Measurements from ENCODE around the gene CCDC85A. TPM values are rescaled to one million over a fixed set of nuclear protein-coding genes. Genes with fewer than 3 reads are reported as not detected.
A peak's percentile ranks its signal among the peaks of the same experiment; 100 is the strongest.
"Not testable (repeated sequence)": the region's sequence is repeated elsewhere in the genome, so short reads cannot be mapped to it uniquely, and the experiment has no call there.

CCDC85A gene
- total RNA-seq, result 5.5 TPM
- long read RNA-seq, partial matches to known transcripts, result 5 of 28 reads
- long read RNA-seq, other reads (novel, unspliced or antisense), result 23 of 28 reads

- intact Hi-C loops (cut with micrococcal nuclease), result loop anchor here (5.0 to 10.0 kb wide), 3 partner anchors 291 to 1311 kb away; no protein-coding TSS in a partner anchor
- ATAC-seq (peak; percentile 94), DNase-seq (peak; percentile 92)
Observed at GRCh38 chr2:56183643-56184499, at the start of gene CCDC85A. Gene CCDC85A, plus strand, starts transcription at chr2:56183990. Its CDS starts 635 bp downstream, at chr2:56184625.

DNA sequence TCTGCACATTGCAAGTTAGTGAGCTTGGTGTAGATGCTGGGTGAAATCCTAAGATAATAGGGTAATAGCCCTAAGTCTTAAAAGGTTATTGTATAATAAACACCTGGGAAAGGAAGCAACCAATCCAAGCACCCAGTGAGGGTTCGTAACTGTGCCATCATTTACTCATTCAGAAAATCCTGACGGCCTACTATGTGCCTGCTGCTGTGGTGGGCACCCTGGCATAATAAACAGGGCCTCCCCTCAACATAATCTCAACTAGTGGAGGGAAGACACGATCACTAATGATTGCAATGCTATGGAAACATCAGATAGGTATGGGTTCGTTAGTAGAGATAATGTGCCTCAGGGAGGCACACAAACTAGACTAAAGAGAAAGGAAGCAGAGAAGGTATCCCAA lies 48.9 kb upstream of the CCDC85A start:
- DNase-seq, result no peak
- intact Hi-C loops (cut with micrococcal nuclease), result no loop called here
- no peak for ATAC-seq

DNA sequence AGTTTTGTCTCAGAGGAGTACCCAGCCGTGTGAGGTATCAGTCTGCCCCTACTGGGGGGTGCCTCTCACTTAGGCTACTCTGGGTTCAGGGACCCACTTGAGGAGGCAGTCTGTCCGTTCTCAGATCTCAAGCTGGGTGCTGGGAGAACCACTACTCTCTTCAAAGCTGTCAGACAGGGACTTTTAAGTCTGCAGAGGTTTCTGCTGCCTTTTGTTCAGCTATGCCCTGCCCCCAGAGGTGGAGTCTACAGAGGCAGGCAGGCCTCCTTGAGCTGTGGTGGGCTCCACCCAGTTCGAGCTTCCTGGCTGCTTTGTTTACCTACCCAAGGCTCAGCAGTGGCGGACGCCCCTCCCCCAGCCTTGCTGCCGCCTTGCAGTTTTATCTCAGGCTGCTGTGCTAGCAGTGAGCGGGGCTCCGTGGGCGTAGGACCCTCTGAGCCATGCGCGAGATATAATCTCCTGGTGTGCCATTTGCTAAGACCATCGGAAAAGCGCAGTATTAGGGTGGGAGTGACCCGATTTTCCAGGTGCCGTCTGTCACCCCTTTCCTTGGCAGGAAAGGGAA lies 41.2 kb upstream of the CCDC85A start:
- intact Hi-C loops (cut with micrococcal nuclease); ATAC-seq; DNase-seq: not testable (repeated sequence)

GRCh38 chr2:56147907-56148306 lies 35.9 kb upstream of the CCDC85A start:
- no peak for ATAC-seq
- DNase-seq, result no peak
- intact Hi-C loops (cut with micrococcal nuclease), result no loop called here

DNA sequence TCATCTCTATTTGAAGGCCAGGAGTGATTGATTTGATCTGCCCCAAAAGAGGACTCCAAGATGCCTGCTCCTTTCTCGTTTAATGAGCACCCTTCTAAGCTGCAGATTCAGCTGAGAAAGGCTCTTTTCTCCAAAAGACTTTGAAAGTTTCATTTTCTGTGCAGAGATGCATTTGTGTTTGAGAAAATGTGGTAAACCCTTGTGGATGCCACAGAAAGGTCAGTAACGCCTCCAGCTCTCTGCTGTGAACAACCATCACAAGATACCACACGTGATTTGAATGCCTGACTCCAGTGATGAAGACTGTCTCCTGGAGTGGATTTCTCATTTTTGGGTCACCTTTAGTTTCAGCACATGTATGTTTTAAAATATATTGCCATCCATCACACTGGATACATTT lies 35.0 kb upstream of the CCDC85A start:
- DNase-seq, result no peak
- ATAC-seq, result no peak
- intact Hi-C loops (cut with micrococcal nuclease), result no loop called here

DNA sequence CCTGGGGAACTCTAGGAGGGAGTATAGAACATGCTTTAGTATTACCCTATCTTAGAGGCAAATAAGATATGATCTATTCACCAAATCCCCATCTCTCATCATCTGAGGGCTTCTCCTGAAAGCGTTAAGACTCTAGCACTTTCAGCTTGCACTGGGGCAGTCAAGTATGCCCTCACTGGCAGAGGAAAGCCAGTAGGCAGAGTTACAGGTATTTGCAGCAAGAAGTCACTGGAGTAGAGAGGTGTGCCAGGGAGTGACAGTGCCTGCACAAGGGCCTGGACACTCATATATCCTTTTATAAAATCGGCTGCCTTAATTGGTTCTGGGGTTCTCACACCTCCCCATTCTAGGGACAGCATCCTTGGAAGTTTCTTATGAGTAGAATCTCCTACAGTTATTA lies 31.9 kb upstream of the CCDC85A start:
- ATAC-seq (no peak), DNase-seq (no peak)
- intact Hi-C loops (cut with micrococcal nuclease), result no loop called here

DNA sequence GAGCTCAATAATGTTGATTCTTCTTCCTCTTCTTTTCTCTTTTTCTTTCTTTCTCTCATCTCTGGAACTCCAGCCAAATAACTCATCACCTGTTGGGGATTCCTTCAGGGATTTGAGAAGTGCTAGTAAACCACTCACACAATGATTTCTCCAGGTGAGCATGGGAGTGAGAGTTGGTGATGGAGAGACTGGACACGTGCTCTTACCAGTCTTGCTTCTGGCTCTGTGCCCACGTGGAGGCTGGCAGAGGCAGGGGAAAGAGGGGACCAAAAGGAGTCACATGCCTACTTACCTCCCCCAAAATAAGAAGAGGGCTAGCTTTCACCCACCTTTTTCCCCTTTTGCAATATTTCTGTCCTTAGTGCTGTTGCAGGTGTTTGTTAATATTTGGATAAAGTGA lies 28.6 kb upstream of the CCDC85A start:
- intact Hi-C loops (cut with micrococcal nuclease), result no loop called here
- ATAC-seq, result no peak
- no peak for DNase-seq

DNA sequence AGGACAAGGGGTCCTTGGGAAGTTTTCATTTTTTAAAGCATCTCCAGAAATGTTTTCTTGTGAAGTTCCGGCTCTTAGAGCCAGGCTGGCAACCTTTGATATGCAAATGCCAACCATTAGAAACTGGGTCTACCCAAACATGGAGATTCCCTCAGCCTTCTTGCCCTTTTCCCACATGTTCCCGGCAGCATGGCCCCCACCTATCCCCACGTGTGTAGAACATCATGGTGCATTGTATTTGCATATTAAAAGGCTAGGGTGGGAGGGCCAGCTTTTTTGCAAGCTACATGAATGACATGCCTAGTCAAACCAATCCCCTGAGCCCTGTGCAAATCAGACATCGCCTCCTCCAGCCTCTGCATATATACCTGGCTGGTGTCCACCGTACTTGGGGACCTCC lies 23.9 kb upstream of the CCDC85A start:
- DNase-seq; intact Hi-C loops (cut with micrococcal nuclease); ATAC-seq: not testable (repeated sequence)

GRCh38 chr2:56167616-56168562 lies 15.9 kb upstream of the CCDC85A start:
- ATAC-seq (no peak), DNase-seq (no peak)
- intact Hi-C loops (cut with micrococcal nuclease), result no loop called here

GRCh38 chr2:56169521-56169920 lies 14.3 kb upstream of the CCDC85A start:
- DNase-seq (no peak), ATAC-seq (no peak)
- intact Hi-C loops (cut with micrococcal nuclease), result no loop called here

- intact Hi-C loops (cut with micrococcal nuclease), result no loop called here
- ATAC-seq, result no peak
Observed at GRCh38 chr2:56170504-56170903, 13.3 kb upstream of the CCDC85A start.

GRCh38 chr2:56170988-56171387 lies 12.8 kb upstream of the CCDC85A start:
- DNase-seq, result no peak
- ATAC-seq, result no peak
- intact Hi-C loops (cut with micrococcal nuclease), result no loop called here

More at GRCh38 chr2:56170504-56170903, 13.3 kb upstream of the CCDC85A start:
- DNase-seq, result no peak

DNA sequence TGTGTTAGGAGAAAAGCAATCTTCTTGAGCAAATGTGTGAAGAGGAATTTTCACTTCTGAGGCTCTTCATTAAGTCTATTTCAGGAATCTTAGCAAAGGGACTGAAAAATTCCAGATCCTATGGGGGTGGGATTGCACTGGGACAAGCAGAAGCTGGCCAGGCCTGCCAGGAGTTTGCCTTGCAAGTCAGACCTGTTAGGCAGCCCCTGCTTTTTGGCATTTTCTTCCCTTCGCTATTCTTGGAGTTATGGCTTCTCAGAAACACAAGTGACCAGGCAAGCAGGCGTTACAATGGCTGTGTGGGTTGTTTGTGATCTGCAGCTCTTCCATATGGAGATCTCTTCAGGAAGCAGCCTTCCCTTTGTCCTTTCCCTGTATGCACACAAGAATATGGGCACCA lies 8.0 kb upstream of the CCDC85A start:
- ATAC-seq (no peak), DNase-seq (no peak)
- intact Hi-C loops (cut with micrococcal nuclease), result no loop called here

DNA sequence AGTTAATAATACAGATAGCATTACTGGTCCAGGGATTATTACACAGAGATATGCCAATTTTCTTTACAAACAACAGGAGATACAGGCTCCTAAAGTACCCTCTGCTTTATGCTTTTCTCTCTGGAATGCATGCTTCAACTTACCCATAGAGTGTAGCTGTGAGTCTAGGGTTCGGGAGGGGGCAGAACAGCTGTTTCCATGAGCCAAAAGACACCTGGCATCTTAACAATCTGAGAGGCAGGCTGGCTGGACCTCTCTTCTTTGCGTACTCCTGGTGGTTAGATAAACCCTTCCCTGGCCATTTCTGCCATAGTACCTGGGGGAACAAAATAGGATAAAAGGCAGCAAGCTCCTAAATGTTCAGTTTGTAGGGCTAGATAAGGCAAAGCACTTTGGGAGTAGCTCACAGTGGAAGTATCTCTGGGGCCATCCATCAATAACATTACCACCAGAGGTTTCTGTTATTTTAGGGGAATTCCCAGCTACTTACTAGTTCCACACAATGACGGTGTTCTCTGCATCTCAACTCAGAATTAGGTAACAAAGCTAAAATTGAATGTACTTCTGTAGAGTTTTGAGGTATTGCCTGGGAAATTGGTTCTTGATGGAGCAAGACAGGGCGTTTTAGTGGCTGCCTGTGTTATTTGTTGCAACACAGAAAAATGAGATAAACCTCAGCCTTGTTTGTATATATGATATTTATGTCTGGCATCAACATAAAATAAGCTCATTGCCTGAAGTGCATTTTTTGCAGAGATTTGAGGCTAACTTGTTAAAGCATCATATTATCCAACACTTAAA lies 6.2 kb upstream of the CCDC85A start:
- ATAC-seq (no peak), DNase-seq (no peak)
- intact Hi-C loops (cut with micrococcal nuclease), result no loop called here

DNA sequence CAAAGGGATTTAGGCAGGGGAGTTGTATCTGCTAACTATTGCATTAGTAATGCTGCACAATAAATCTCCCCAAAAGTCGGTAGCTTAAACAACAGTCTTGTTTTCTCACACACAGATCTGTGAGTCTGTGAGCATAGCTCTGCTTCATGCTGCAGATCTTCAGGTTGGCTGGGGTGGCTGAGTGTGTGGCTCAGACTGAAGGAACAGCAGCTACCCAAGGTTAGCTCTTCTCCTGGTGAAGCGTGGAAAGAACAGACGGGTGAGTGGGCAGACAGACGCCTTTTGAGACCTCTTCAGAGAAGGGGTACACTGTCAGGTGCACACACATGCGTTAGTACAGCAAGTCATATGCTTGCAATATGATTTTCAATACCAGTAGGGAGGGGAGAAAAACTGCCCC lies 3.9 kb upstream of the CCDC85A start:
- DNase-seq (no peak), ATAC-seq (no peak)
- intact Hi-C loops (cut with micrococcal nuclease), result loop anchor here (5.0 to 10.0 kb wide), 3 partner anchors 295 to 1315 kb away; no protein-coding TSS in a partner anchor

- DNase-seq, result no peak
- intact Hi-C loops (cut with micrococcal nuclease), result loop anchor here (5.0 to 10.0 kb wide), 3 partner anchors 292 to 1312 kb away; no protein-coding TSS in a partner anchor
- no peak for ATAC-seq
Observed at GRCh38 chr2:56182420-56182819, 1.4 kb upstream of the CCDC85A start.

DNA sequence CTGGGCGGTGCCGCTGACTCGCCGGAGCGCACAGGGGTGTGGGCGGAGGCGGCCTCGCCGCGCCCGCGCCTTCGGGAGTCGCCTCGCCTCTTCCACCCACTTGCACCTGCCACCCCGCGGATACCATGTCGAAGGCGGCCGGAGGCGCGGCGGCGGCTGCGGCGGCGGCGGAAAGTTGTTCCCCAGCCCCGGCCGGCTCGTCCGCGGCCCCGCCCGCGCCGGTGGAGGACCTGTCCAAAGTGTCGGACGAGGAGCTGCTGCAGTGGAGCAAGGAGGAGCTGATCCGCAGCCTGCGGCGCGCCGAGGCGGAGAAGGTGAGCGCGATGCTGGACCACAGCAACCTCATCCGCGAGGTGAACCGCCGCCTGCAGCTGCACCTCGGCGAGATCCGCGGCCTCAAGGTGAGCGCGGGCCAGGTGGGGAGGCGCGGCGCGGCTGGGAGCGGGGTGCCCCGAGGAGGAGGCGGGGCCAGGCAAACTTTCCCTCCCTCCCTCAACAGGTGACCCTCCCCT lies 766 bp downstream of the CCDC85A start:
- intact Hi-C loops (cut with micrococcal nuclease), result loop anchor here (5.0 to 10.0 kb wide), 3 partner anchors 290 to 1310 kb away; no protein-coding TSS in a partner anchor
- DNase-seq, result peak; percentile 43
- ATAC-seq, result peak; percentile 18

GRCh38 chr2:56185101-56185581 lies 1.4 kb downstream of the CCDC85A start:
- ATAC-seq (peak; percentile 81), DNase-seq (peak; percentile 74)
- intact Hi-C loops (cut with micrococcal nuclease), result loop anchor here (10.0 kb wide), 2 partner anchors 290 to 1310 kb away; no protein-coding TSS in a partner anchor

Measured in left ventricle myocardium superior (tissue), 1 donor.